GM12878 (cell line): Measurements from ENCODE around the gene CCNC. TPM values are rescaled to one million over a fixed set of nuclear protein-coding genes. Genes with fewer than 3 reads are reported as not detected.
A peak's percentile ranks its signal among the peaks of the same experiment; 100 is the strongest.

Experiments
- ATAC-seq: fragments of 200-7000 bp; cut with Tn5 transposase; 3 replicates; pipeline ENCODE4 v1.9.1; 2020; ENCODE audit warnings: mild to moderate bottlenecking, moderate library complexity
- BruUV-seq: library from RNA; stranded (reverse); fragments of 400-500 nt; replicated peaks from 2 replicates; lab custom pipeline; 2021; lab: Mats Ljungman, UMichigan
- CTCF ChIA-PET: fragments of 300-600 bp; sonication (Branson Sonifier 250); formaldehyde crosslinking; extraction: SDS; loops from one replicate; lab custom pipeline; 2021; ENCODE audit warnings: inconsistent platforms; lab: Yijun Ruan, JAX
- POLR2A ChIA-PET: fragments of 350-600 bp; formaldehyde crosslinking; extraction: SDS; loops from one replicate; lab custom pipeline; 2021; ENCODE audit warnings: inconsistent platforms; lab: Charles Lee
- RAD21 ChIA-PET: fragments of 300-600 bp; sonication (Branson Sonifier 250); formaldehyde crosslinking; loops from one replicate; lab custom pipeline; 2023; ENCODE audit warnings: antibody characterized with exemption; ENCODE audit not compliant: unreplicated experiment; lab: Charles Lee
- SMC1A ChIA-PET: fragments of 300-600 bp; sonication (Branson Sonifier 250); formaldehyde crosslinking; loops from one replicate; lab custom pipeline; 2023; ENCODE audit not compliant: unreplicated experiment, uncharacterized antibody; lab: Charles Lee
- DNase-seq: peaks from one replicate; pipeline ENCODE4 v3.0.0-alpha.2; 2011; ENCODE audit warnings: low read depth, low spot score
- FAIRE-seq: peaks from 3 replicates; lab custom pipeline; 2011; peaks lifted over from hg19 to GRCh38; lab: Jason Lieb, UNC
- H2AFZ ChIP-seq: 2 replicates; pipeline ENCODE4 v1.6.0; 2011; ENCODE audit warnings: low read depth, low read length, control low read depth; ENCODE audit not compliant: control insufficient read depth
- H3K27ac ChIP-seq: 2 replicates; pipeline ENCODE4 v1.5.1; 2011; ENCODE audit warnings: control low read depth; ENCODE audit not compliant: control insufficient read depth, insufficient read depth
- H3K27me3 ChIP-seq, 2 experiments: replicated peaks in 1 of 2; 2 replicates each; pipeline versions ENCODE4 v1.6.0 to v1.6.1; 2011; ENCODE audit warnings: low read length in 1 of 2; ENCODE audit not compliant: control insufficient read depth in 2 of 2, insufficient read depth in 2 of 2
- H3K36me3 ChIP-seq, 2 experiments: 2 replicates each; pipeline ENCODE4 v1.5.1; 2011; ENCODE audit warnings: low read length in 1 of 2; ENCODE audit not compliant: control insufficient read depth in 2 of 2, insufficient read depth in 2 of 2
- H3K4me1 ChIP-seq: 2 replicates; pipeline ENCODE4 v1.6.1; 2011; ENCODE audit warnings: mild to moderate bottlenecking, low read length, moderate library complexity, mixed read lengths; ENCODE audit not compliant: control insufficient read depth, insufficient read depth
- H3K4me2 ChIP-seq: 2 replicates; pipeline ENCODE4 v1.6.0; 2011; ENCODE audit warnings: control low read depth; ENCODE audit not compliant: control insufficient read depth, insufficient read depth
- H3K4me3 ChIP-seq: fragments of 200-600 bp; sonication (generic); 2 replicates; pipeline ENCODE4 v1.5.1; 2016
- H3K79me2 ChIP-seq: 2 replicates; pipeline ENCODE4 v1.6.0; 2011; ENCODE audit warnings: low read length; ENCODE audit not compliant: control insufficient read depth, insufficient read depth
- H3K9ac ChIP-seq: 2 replicates; pipeline ENCODE4 v1.8.0; 2011; ENCODE audit warnings: low read length, control low read depth, mixed read lengths; ENCODE audit not compliant: control insufficient read depth, insufficient read depth
- H3K9me3 ChIP-seq: replicated peaks from 3 replicates; pipeline ENCODE4 v1.5.1; 2011; ENCODE audit warnings: mild to moderate bottlenecking, low read length; ENCODE audit not compliant: control insufficient read depth, insufficient read depth
- H4K20me1 ChIP-seq: 2 replicates; pipeline ENCODE4 v1.6.0; 2011; ENCODE audit not compliant: control insufficient read depth, insufficient read depth
- ATF7 ChIP-seq: fragments of 450-650 bp; IDR thresholded peaks from 2 replicates; pipeline ENCODE4 v1.6.1; 2016; ENCODE audit warnings: low read depth, mild to moderate bottlenecking
- KDM1A ChIP-seq: fragments of 200-600 bp; sonication (generic); IDR thresholded peaks from 2 replicates; pipeline ENCODE4 v1.6.1; 2016; ENCODE audit warnings: borderline replicate concordance
- MTA2 ChIP-seq: fragments of 450-650 bp; IDR thresholded peaks from 2 replicates; pipeline ENCODE4 v1.6.1; 2016; ENCODE audit warnings: low read depth, mild to moderate bottlenecking, moderate library complexity
- SREBF2 ChIP-seq: IDR thresholded peaks from 2 replicates; pipeline ENCODE4 v1.6.1; 2012; ENCODE audit warnings: mild to moderate bottlenecking, low read length
- SUZ12 ChIP-seq: fragments of 200-600 bp; sonication (generic); IDR thresholded peaks from one replicate; pipeline ENCODE4 v1.6.1; 2018; ENCODE audit warnings: antibody characterized with exemption, mild to moderate bottlenecking; ENCODE audit not compliant: unreplicated experiment
- TCF12 ChIP-seq: IDR thresholded peaks from 2 replicates; pipeline ENCODE4 v1.6.1; 2011; ENCODE audit warnings: low read depth, mild to moderate bottlenecking, low read length
- TCF3 ChIP-seq: IDR thresholded peaks from 2 replicates; pipeline ENCODE4 v1.6.1; 2012; ENCODE audit warnings: low read depth, mild to moderate bottlenecking, low read length, borderline replicate concordance; ENCODE audit not compliant: insufficient read depth
- ZBED1 ChIP-seq: IDR thresholded peaks from 2 replicates; pipeline ENCODE4 v1.6.1; 2016; ENCODE audit warnings: borderline replicate concordance
- WGBS: methylation state at CpG from one replicate; pipeline ENCODE4 v1.1.6; 2016; ENCODE audit warnings: low lambda C conversion rate; ENCODE audit not compliant: insufficient replicate concordance, insufficient coverage; ENCODE audit errors: missing lambda C conversion rate; 5-methylcytosine and 5-hydroxymethylcytosine counted together
- in situ Hi-C: fragments of 300-500 bp; cut with MboI; formaldehyde crosslinking; loops from 9 replicates; pipeline ENCODE4 v1.14.3; 2018; ENCODE audit warnings: mixed read lengths
- intact Hi-C: fragments of 100-400 bp; cut with micrococcal nuclease; formaldehyde crosslinking; loops from one replicate; pipeline ENCODE4 v1.14.2; 2022; ENCODE audit not compliant: unreplicated experiment
- polyA plus RNA-seq, 11 experiments: library from polyadenylated mRNA; depleted of rRNA in 4 of 11; unstranded in 6 of 11; stranded (reverse) in 5 of 11; fragments of >200 nt; fragmentation: Nextera tagmentation in 4 of 11; fragmentation: Illumina TruSeq in 1 of 11; extraction: Ambion mirVana in 4 of 11; extraction: Trizol in 1 of 11; gene quantifications; 1 replicate in 1 of 11; 2 replicates in 10 of 11; pipeline versions ENCODE4 v1.2.1 to v1.2.3, GENCODE V29; 2011 to 2016; ENCODE audit warnings: inconsistent platforms in 2 of 11, missing spikeins in 2 of 11, low read depth in 1 of 11
- total RNA-seq, 4 experiments: library from RNA; depleted of rRNA in 3 of 4; stranded (reverse); fragments of >200 nt in 3 of 4; fragmentation: Illumina TruSeq in 1 of 4; extraction: Trizol in 1 of 4; gene quantifications; 2 replicates each; pipeline versions ENCODE4 v1.2.1 to v1.2.3, GENCODE V29; 2013 to 2021
- TF ChIP-seq, protein P1 (sequence below): fragments of 450-650 bp; formaldehyde crosslinking; IDR thresholded peaks from 2 replicates; pipeline ENCODE4 v1.4.0; 2022; ENCODE audit warnings: mild to moderate bottlenecking, moderate library complexity

CCNC gene
- total and polyA plus RNA-seq, 10 of the 15 experiments (the other 5 are each of a cell fraction or from before 2014, with no cell fraction given), result 68.5 to 168 (median 99.4) TPM

DNA sequence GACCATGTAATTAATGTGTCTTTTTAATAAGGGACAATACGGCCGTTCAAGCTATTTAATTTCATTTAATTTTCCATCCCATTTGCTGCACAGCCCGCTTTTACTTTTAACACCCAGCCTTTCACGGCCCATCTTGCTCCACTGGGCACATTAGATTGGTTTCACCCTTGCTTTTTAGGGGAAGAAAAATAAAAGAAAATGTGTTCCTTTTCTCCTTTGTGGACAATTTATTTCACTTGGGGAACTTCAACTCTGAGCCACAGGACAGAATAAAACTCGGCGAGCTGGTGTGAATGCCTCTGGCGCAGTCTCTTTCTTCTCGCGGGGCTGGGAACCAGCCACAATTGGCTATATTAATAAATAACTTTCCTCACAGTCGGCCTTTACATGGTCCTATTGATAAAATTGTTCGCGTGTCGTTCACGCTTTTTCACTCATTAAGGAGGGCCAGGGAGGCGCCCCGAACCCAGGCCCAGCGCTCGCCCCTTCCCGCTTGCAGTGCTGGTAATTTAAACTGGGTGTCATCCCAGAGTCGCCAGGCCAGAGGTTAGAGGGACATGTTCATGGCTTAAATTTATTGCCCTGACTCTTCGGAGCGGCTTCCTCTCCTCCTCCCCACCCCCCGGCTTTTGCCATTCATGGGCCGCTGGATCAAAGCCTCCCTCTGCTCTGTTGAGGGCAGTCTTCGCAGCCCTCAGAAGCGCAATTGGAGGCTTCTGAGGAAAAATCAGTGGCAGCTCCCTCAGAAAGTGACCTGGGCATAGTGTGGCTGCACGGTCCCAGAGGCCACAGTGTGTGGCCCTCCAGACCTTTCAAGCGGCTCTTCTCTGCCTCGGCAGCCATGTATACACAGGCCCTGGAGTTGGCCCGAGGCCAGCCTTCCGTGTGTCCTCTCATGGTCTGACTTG, 36.0 kb upstream of the CCNC start:
- no peak overlapping the region for H2AFZ ChIP-seq
- no peaks in the 10 kb centered on the region for H3K79me2 ChIP-seq
- ChIA-PET POLR2A (no interaction called here), SMC1A (no interaction called here), RAD21 (interaction anchor here (0.7 to 1.1 kb wide), 2 partner anchors 140 to 178 kb away, joined by 3 read pairs; no protein-coding TSS in a partner anchor), CTCF (interaction anchor here (1.1 kb wide), 1 partner anchor 39 kb away, joined by 3 read pairs; no protein-coding TSS in a partner anchor)
- no peaks in the 10 kb centered on the region; the same call in 1 of the 2 replicates for H4K20me1 ChIP-seq
- peaks cover 26 to 50% of the 10 kb centered on the region in 2 experiments for H3K27me3 ChIP-seq
- no peak overlapping the region for H3K27ac ChIP-seq
- in situ Hi-C loops, result no loop called here
- H3K36me3 ChIP-seq, result no peaks in the 10 kb centered on the region
- H3K9ac ChIP-seq, result no peak overlapping the region
- intact Hi-C loops, result no loop called here
- 60% methylated on average over 30 of the region's 31 CpGs for WGBS
- peaks cover 1% of the 10 kb centered on the region; the same call in 2 of the 3 replicates for H3K9me3 ChIP-seq
- H3K4me2 ChIP-seq, result peak overlapping the region; percentile 67; the same call in 1 of the 2 replicates
- peak overlapping the region; percentile 56; the same call in 1 of the 2 replicates for H3K4me3 ChIP-seq
- DNase-seq (no peak), ATAC-seq (no peak), FAIRE-seq (no peak)
- no TSS peak for BruUV-seq
- TF ChIP-seq, protein P1, sequence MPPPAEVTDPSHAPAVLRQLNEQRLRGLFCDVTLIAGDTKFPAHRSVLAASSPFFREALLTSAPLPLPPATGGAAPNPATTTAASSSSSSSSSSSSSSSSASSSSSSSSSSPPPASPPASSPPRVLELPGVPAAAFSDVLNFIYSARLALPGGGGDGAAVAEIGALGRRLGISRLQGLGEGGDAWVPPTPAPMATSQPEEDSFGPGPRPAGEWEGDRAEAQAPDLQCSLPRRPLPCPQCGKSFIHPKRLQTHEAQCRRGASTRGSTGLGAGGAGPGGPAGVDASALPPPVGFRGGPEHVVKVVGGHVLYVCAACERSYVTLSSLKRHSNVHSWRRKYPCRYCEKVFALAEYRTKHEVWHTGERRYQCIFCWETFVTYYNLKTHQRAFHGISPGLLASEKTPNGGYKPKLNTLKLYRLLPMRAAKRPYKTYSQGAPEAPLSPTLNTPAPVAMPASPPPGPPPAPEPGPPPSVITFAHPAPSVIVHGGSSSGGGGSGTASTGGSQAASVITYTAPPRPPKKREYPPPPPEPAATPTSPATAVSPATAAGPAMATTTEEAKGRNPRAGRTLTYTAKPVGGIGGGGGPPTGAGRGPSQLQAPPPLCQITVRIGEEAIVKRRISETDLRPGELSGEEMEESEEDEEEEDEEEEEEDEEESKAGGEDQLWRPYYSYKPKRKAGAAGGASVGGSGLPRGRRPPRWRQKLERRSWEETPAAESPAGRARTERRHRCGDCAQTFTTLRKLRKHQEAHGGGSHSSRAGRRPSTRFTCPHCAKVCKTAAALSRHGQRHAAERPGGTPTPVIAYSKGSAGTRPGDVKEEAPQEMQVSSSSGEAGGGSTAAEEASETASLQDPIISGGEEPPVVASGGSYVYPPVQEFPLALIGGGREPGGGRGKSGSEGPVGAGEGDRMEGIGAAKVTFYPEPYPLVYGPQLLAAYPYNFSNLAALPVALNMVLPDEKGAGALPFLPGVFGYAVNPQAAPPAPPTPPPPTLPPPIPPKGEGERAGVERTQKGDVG (CRISPR knock-in tag), result no peak
- no peak for TF ChIP-seq ZBED1
- TF ChIP-seq KDM1A, result no peak
- no peak for TF ChIP-seq ATF7
- TF ChIP-seq SUZ12, result peak; percentile 81
- no peak for TF ChIP-seq TCF12
- no peak for TF ChIP-seq TCF3
- no peak for TF ChIP-seq MTA2
- no peak for TF ChIP-seq SREBF2
- H3K4me1 ChIP-seq, result 0 out of 2 replicates have a peak, but pooled peaks cover 2% of the 10 kb centered on the region
